Left lung (tissue), 10 donors: Measurements from ENCODE around the gene LATS2. TPM values are rescaled to one million over a fixed set of nuclear protein-coding genes. Genes with fewer than 3 reads are reported as not detected.
A peak's percentile ranks its signal among the peaks of the same experiment; 100 is the strongest.

Experiments
- ATAC-seq: fragments of 200-7000 bp; cut with Tn5 transposase; one replicate; pipeline ENCODE4 v1.9.1; 2020; ENCODE audit warnings: moderate library complexity
- DNase-seq, 4 donors: peaks; one replicate each; pipeline ENCODE4 v3.0.0-alpha.2; 2013 to 2020
- H3K27ac ChIP-seq, 2 donors: fragments of 200-600 bp; sonication (generic) in 1 of 2; one replicate each; pipeline versions ENCODE4 v1.5.0 to v1.8.0; 2020 to 2021
- H3K27me3 ChIP-seq, 2 donors: fragments of 200-600 bp; sonication (generic) in 1 of 2; one replicate each; pipeline versions ENCODE4 v1.5.0 to v1.8.0; 2020 to 2021
- H3K36me3 ChIP-seq, 2 donors: fragments of 200-600 bp; sonication (generic) in 1 of 2; one replicate each; pipeline versions ENCODE4 v1.5.0 to v1.8.0; 2020 to 2021
- H3K4me1 ChIP-seq, 2 donors: fragments of 200-600 bp; one replicate each; pipeline ENCODE4 v1.8.0; 2021
- H3K4me3 ChIP-seq, 2 donors: fragments of 200-600 bp; sonication (generic) in 1 of 2; one replicate each; pipeline versions ENCODE4 v1.5.0 to v1.8.0; 2020 to 2021; ENCODE audit warnings: mild to moderate bottlenecking in 1 of 2
- H3K9me3 ChIP-seq, 2 donors: fragments of 200-600 bp; sonication (generic) in 1 of 2; one replicate each; pipeline versions ENCODE4 v1.5.0 to v1.8.0; 2020 to 2021
- intact Hi-C, 2 donors: fragments of 100-400 bp; cut with DNase I; formaldehyde crosslinking; loops; one replicate each; pipeline versions ENCODE4 v1.11.2 to v1.14.2; 2022
- polyA plus RNA-seq, 6 donors: library from polyadenylated mRNA; unstranded; fragments of 120-200 nt; gene quantifications; one replicate each; pipeline ENCODE4 v1.2.1, GENCODE V29; 2013; ENCODE audit not compliant: insufficient read length in 6 of 6
- total RNA-seq, 2 donors: library from RNA; stranded (reverse); fragmentation: NEBNext Ultra II Directional; extraction: Animal tissue kit (Norgen Biotek cat#: 25700); gene quantifications; one replicate each; pipeline ENCODE4 v1.2.1, GENCODE V29; 2021
- TF ChIP-seq, protein P1 (sequence below), 2 donors: fragments of 200-600 bp; sonication (generic) in 1 of 2; IDR thresholded peaks; one replicate each; pipeline versions ENCODE4 v1.5.0 to v1.8.0; 2021; ENCODE audit warnings: antibody characterized with exemption in 2 of 2
- donor health status: DM: no; HTN: yes; CAD: no.
- donor health status: DM: no; HTN: no; CAD: no.

LATS2 gene
- total and polyA plus RNA-seq, 8 donors, result 13.2 to 31.9 (median 17.0) TPM

DNA sequence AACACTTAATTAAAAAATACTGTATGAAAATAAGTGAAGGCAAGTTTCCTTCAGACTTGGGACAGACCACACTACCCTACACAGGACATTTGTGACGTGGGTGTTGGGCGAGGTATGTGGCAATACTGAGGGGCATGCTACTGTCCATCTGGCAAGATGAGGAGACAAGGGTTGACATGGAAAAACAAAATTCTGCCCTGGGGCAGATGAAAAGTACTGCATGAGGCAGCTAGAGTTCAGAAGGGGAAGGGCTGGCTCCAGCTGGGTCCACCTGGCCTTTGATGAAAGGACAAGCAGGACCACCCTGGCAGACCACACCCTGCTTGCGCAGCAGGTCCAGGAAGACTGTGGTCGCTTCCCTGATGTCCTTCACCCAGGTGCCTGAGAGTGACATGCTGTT lies 43.2 kb downstream of the LATS2 start:
- Histone ChIP-seq H3K4me1 (peaks cover 15 to 81% of the 10 kb centered on the region in 2 donors), H3K9me3 (no peaks in the 10 kb centered on the region), H3K27me3 (no peaks in the 10 kb centered on the region), H3K36me3 (no peaks in the 10 kb centered on the region), H3K4me3 (no peak overlapping the region), H3K27ac (peak overlapping the region in 1 of 2 donors; percentile 85)
- TF ChIP-seq, protein P1, sequence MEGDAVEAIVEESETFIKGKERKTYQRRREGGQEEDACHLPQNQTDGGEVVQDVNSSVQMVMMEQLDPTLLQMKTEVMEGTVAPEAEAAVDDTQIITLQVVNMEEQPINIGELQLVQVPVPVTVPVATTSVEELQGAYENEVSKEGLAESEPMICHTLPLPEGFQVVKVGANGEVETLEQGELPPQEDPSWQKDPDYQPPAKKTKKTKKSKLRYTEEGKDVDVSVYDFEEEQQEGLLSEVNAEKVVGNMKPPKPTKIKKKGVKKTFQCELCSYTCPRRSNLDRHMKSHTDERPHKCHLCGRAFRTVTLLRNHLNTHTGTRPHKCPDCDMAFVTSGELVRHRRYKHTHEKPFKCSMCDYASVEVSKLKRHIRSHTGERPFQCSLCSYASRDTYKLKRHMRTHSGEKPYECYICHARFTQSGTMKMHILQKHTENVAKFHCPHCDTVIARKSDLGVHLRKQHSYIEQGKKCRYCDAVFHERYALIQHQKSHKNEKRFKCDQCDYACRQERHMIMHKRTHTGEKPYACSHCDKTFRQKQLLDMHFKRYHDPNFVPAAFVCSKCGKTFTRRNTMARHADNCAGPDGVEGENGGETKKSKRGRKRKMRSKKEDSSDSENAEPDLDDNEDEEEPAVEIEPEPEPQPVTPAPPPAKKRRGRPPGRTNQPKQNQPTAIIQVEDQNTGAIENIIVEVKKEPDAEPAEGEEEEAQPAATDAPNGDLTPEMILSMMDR (IDR thresholded peaks at IDR 0.05), result no peak
- ATAC-seq (no peak), DNase-seq (no peak)
- intact Hi-C loops, result no loop called here

DNA sequence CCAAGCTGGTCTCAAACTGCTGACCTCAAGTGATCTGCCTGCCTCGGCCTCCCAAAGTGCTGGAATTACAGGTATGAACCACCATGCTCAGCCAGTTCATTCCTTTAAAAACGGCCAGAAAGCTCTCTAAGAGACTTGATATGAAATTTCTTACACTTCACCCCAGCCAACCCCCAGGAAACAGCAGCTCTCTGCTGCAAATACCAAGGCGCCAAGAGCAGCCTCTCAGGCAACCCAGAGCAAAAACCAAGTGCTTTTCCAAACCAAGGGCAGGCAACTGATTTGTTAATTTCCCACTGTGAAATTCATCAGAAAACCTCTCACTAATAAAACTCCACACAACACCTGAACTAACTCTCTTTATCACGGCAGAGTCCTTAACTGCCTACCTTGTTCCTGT lies 44.9 kb downstream of the LATS2 start:
- intact Hi-C loops, result no loop called here

DNA sequence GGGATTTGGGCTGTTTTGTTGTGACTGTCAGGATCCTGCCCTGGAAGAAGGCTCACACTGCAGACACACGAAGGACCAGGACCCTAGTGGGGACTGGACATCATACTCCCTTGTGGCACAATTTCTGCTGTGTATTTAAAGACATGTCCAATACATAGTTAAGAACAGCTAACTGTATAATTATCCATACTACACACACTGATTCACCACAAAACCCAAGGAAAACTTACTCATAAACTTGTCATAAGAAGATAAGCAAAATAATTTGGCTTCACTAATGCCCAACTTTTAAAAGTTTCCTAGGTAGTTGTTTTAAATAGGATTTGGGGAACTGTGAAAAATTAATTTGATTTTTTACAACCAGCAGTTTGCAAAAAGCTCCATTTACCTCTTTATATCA lies 46.1 kb downstream of the LATS2 start:
- intact Hi-C loops, result no loop called here
- peak overlapping the region in 1 of 2 donors; percentile 55 for H3K27ac ChIP-seq
- H3K9me3 ChIP-seq, result no peaks in the 10 kb centered on the region
- TF ChIP-seq, protein P1 (IDR thresholded peaks at IDR 0.05), result no peak
- no peaks in the 10 kb centered on the region for H3K27me3 ChIP-seq
- ATAC-seq, result no peak
- H3K4me1 ChIP-seq, result peaks cover 15 to 70% of the 10 kb centered on the region in 2 donors
- DNase-seq, result no peak
- no peaks in the 10 kb centered on the region for H3K36me3 ChIP-seq
- no peak overlapping the region for H3K4me3 ChIP-seq

More for the DNA sequence above, 44.9 kb downstream of the LATS2 start:
- Histone ChIP-seq H3K4me3 (no peak overlapping the region), H3K4me1 (peaks cover 15 to 79% of the 10 kb centered on the region in 2 donors), H3K27me3 (no peaks in the 10 kb centered on the region), H3K9me3 (no peaks in the 10 kb centered on the region), H3K36me3 (no peaks in the 10 kb centered on the region), H3K27ac (peak overlapping the region; percentile 41 to 85)
- DNase-seq (no peak), ATAC-seq (peak; percentile 19)
- TF ChIP-seq, protein P1 (IDR thresholded peaks at IDR 0.05), result no peak

GRCh38 chr13:21014502-21015170 lies 46.8 kb downstream of the LATS2 start:
- H3K27ac ChIP-seq, result peak overlapping the region in 1 of 2 donors; percentile 55
- H3K36me3 ChIP-seq, result no peaks in the 10 kb centered on the region
- no peaks in the 10 kb centered on the region for H3K27me3 ChIP-seq
- TF ChIP-seq, protein P1 (IDR thresholded peaks at IDR 0.05), result no peak
- peaks cover 15 to 69% of the 10 kb centered on the region in 2 donors for H3K4me1 ChIP-seq
- DNase-seq (no peak), ATAC-seq (peak; percentile 43)
- H3K4me3 ChIP-seq, result no peak overlapping the region
- intact Hi-C loops, result no loop called here
- no peaks in the 10 kb centered on the region for H3K9me3 ChIP-seq

DNA sequence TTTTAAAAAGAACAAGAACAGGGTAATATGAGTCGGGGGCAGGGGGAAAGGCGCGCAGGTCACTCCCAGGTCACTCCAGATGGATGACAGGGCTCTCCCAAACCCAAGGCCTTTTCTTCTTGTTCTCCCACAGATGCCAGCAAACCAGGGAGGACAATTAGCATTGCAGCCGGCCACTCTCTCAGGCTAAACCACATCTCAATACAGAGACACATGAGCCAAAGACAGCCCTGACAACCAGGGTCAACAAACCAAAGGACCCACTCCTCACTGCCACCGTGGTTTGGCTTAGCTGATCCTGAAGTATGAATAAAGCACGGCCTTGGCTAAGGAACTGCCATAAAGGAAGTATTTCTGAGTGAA lies 47.3 kb downstream of the LATS2 start:
- H3K9me3 ChIP-seq, result no peaks in the 10 kb centered on the region
- TF ChIP-seq, protein P1 (IDR thresholded peaks at IDR 0.05), result no peak
- ATAC-seq, result no peak
- H3K27ac ChIP-seq, result peak overlapping the region in 1 of 2 donors; percentile 55
- H3K4me1 ChIP-seq, result peaks cover 15 to 69% of the 10 kb centered on the region in 2 donors
- intact Hi-C loops, result no loop called here
- no peaks in the 10 kb centered on the region for H3K27me3 ChIP-seq
- H3K36me3 ChIP-seq, result no peaks in the 10 kb centered on the region
- no peak for DNase-seq
- no peak overlapping the region for H3K4me3 ChIP-seq
